ENCODE measurements around the gene CCDC191. TPM values are rescaled to one million over a fixed set of nuclear protein-coding genes. Genes with fewer than 3 reads are reported as not detected.

Gene CCDC191
- total and polyA plus RNA-seq, 9 of the 15 experiments (the other 6 are each of a cell fraction or from before 2014, with no cell fraction given) = 0.10 to 0.55 (median 0.22) TPM

DNA sequence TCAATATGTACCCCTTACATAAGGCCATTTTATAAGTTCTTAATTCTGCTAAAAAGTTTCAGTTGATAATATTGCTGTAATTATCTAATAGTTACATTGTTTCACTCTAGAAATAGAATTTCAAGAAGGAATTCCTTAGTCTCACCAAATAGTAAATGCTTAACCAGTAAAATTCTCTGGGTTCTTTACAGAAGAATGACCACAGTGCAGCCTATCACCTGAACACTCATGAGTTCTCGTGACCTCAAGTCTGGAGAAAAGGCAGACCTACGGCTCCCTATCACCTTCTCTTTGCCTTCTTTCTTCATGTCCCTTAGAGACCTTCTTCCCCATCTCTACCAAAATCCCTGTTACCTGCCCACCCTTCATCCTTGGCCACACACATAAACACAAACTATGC lies 30.9 kb downstream of the CCDC191 start:
- FAIRE-seq (no peak), ATAC-seq (no peak), DNase-seq (ENCODE audit: extremely low read depth in 1 of 4, low spot score in 3 of 4) (no peak)
- BruUV-seq (replicated peaks) = no TSS peak
- H3K27ac ChIP-seq (ENCODE audit: extremely low read depth, low read depth, low read length) = no peak overlapping the region
- 8% methylated on average over 2 of the region's 2 CpGs for WGBS (ENCODE audit: insufficient coverage, low coverage, missing lambda C conversion rate)
- intact Hi-C loops (cut with micrococcal nuclease) = no loop called here
- H3K4me3 ChIP-seq = no peak overlapping the region
- H3K4me2 ChIP-seq (ENCODE audit: insufficient read depth, low read length) = no peak overlapping the region
- H3K9me3 ChIP-seq (replicated peaks; ENCODE audit: control insufficient read depth, insufficient read depth, low read depth, low read length) = no peaks in the 10 kb centered on the region
- no peaks in the 10 kb centered on the region for H4K20me1 ChIP-seq (replicated peaks; ENCODE audit: control insufficient read depth, insufficient read depth, low read length)
- H3K9ac ChIP-seq (ENCODE audit: insufficient read depth in 1 of 2, low read depth in 2 of 2, low read length in 2 of 2) = no peak overlapping the region
- no peaks in the 10 kb centered on the region for H3K4me1 ChIP-seq (replicated peaks in 1 of 2; ENCODE audit: control insufficient read depth in 2 of 2, insufficient read depth in 2 of 2, low read length in 2 of 2)
- in situ Hi-C loops (cut with MboI) = no loop called here
- CTCF ChIA-PET (ENCODE audit: low intra/inter-chr PET ratio) = no interaction called here
- POLR2A ChIA-PET = no interaction called here
- H3K27me3 ChIP-seq (ENCODE audit: control insufficient read depth in 2 of 2, insufficient read depth in 2 of 2, low read length in 2 of 2) = no peaks in the 10 kb centered on the region
- no peak overlapping the region for H2AFZ ChIP-seq (ENCODE audit: low read depth, low read length)
- H3K79me2 ChIP-seq (ENCODE audit: control insufficient read depth, insufficient read depth, low read length) = no peaks in the 10 kb centered on the region
- H3K36me3 ChIP-seq (ENCODE audit: control insufficient read depth, insufficient read depth, low read length) = no peaks in the 10 kb centered on the region
- H3K9me1 ChIP-seq (ENCODE audit: control insufficient read depth, insufficient read depth, low read length) = no peaks in the 10 kb centered on the region
- TF ChIP-seq MEF2A (IDR thresholded peaks at IDR 0.05; ENCODE audit: control insufficient read depth, low read depth, low read length) = no peak
- TF ChIP-seq ARHGAP35 (IDR thresholded peaks at IDR 0.05; ENCODE audit: partially characterized antibody) = no peak
- no peak for TF ChIP-seq TCFL5 (CRISPR knock-in tag; conservative IDR thresholded peaks at IDR 0.05)
- no peak for TF ChIP-seq ZNF212 (CRISPR knock-in tag; IDR thresholded peaks at IDR 0.05)
- TF ChIP-seq, protein P1, sequence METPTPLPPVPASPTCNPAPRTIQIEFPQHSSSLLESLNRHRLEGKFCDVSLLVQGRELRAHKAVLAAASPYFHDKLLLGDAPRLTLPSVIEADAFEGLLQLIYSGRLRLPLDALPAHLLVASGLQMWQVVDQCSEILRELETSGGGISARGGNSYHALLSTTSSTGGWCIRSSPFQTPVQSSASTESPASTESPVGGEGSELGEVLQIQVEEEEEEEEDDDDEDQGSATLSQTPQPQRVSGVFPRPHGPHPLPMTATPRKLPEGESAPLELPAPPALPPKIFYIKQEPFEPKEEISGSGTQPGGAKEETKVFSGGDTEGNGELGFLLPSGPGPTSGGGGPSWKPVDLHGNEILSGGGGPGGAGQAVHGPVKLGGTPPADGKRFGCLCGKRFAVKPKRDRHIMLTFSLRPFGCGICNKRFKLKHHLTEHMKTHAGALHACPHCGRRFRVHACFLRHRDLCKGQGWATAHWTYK (CRISPR knock-in tag; IDR thresholded peaks at IDR 0.05) = no peak
- no peak for TF ChIP-seq ZNF23 (CRISPR knock-in tag; IDR thresholded peaks at IDR 0.05)
- TF ChIP-seq, protein P2, sequence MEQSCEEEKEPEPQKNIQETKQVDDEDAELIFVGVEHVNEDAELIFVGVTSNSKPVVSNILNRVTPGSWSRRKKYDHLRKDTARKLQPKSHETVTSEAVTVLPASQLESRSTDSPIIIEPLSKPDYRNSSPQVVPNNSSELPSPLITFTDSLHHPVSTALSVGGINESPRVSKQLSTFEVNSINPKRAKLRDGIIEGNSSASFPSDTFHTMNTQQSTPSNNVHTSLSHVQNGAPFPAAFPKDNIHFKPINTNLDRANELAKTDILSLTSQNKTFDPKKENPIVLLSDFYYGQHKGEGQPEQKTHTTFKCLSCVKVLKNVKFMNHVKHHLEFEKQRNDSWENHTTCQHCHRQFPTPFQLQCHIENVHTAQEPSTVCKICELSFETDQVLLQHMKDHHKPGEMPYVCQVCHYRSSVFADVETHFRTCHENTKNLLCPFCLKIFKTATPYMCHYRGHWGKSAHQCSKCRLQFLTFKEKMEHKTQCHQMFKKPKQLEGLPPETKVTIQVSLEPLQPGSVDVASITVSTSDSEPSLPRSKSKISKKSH (CRISPR knock-in tag; IDR thresholded peaks at IDR 0.05) = no peak
- TF ChIP-seq NR2C2 (CRISPR knock-in tag; IDR thresholded peaks at IDR 0.05) = no peak
- no peak for TF ChIP-seq NR2C2 (tag; IDR thresholded peaks at IDR 0.05)
- TF ChIP-seq RBM39 (optimal IDR thresholded peaks at IDR 0.05; ENCODE audit: low read depth, low read length) = no peak
- TF ChIP-seq SRSF7 (optimal IDR thresholded peaks at IDR 0.05; ENCODE audit: low read depth, low read length) = no peak
- no peak for TF ChIP-seq ZNF785 (CRISPR knock-in tag; IDR thresholded peaks at IDR 0.05)
- no peak for TF ChIP-seq ETS2 (tag; IDR thresholded peaks at IDR 0.05; ENCODE audit: borderline replicate concordance, poor library complexity, severe bottlenecking)
- TF ChIP-seq ZNF695 (CRISPR knock-in tag; IDR thresholded peaks at IDR 0.05) = no peak
- no peak for TF ChIP-seq PATZ1 (CRISPR knock-in tag; IDR thresholded peaks at IDR 0.05; ENCODE audit: borderline replicate concordance)
- no peak for TF ChIP-seq ZEB2 (IDR thresholded peaks at IDR 0.05)
- no peak for TF ChIP-seq FOXP4 (CRISPR knock-in tag; IDR thresholded peaks at IDR 0.05; ENCODE audit: borderline replicate concordance)

All from K562 (cell line).